Measurements from ENCODE around the gene ADAMTS3.

The ADAMTS3 gene

DNA sequence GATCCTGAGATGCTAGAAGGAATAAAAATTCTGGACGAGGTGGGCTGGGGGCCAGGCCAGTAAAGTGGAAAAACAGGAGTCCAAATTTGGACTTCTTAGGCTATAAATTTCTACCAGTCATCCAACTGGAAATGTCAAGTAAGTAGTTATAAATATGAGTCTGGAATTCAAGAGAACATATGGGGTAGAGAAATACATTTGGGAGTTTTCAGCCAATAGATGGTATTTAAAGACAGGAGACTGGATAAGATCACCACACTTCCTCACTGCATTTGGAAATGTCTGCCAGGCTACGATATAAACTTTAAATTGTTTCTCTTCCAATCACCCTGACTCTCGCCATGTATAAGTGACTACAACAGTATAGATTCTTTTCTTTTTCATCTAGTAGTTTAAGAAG, 294.8 kb downstream of the ADAMTS3 start:
- no peak for DNase-seq

DNA sequence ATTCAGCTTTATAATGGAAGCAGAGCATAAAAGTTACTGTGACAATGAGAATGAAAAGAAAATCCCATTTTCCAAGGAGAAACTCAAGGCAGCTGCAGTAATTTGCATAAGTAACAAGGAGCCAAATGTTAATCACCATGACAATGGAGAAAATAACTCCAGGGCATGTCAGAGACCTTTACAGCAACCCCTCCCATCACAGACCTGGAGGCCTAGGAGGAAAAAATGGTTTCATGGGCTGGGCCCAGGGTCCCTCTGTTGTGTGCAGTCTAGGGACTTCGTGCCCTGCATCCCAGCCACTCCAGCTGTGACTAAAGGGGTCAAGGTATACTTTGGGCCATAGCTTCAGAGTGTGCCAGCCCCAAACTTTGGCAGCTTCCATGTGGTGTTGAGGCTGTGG, 313.8 kb downstream of the ADAMTS3 start:
- no peak for DNase-seq

DNA sequence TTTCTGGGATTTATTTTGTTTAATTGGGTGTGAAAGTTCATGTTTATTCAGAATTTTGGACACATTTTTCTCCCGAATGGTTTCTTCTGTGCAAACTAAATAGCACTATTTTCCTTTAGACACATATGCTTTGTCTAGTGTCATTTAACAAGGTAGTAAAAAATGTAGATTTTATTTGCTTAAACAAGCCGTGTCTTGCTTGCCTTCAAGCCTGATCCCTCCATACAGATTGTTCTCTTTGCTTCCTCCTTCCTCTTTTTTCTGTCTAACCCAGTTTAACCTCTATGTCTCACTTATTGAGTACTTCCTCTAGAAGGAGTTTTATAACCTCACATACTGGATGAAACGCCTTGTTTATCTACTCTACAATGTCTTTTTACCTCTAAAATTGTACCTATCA, 325.4 kb downstream of the ADAMTS3 start:
- no peak for DNase-seq

DNA sequence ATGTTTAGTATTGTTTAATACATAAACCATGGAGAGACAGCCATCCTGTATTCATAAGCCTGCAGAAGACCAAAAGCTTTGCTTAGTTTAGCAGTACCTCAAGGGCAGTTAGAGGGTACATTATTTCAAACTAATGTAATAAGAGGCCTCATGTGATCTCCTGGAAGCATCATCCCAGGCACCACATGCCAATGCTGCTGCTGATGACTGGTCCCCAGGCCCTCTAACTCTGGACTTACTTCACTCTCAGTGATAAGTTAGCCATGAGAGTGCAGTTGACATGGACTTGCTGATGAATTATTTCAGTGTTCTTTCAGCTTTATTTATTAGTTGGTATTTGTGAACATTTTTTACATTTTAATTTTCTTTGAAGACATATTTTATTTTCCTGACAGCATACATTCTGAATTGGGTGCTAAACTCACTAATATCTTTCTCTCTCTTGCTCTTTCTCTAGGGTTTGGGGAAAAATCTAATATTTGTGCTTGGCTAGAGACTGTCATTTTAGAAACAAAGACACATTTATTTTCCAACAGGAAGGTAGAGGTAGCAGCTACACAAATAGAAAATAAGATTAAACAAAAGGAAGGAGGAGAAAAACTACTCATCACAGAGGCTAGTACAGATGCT, 329.4 kb downstream of the ADAMTS3 start:
- no peak for DNase-seq
